Measurements from ENCODE around the gene NELFCD.
A peak's percentile ranks its signal among the peaks of the same experiment; 100 is the strongest.
"Not testable (repeated sequence)": the region's sequence is repeated elsewhere in the genome, so short reads cannot be mapped to it uniquely, and the experiment has no call there.

Gene NELFCD

DNA sequence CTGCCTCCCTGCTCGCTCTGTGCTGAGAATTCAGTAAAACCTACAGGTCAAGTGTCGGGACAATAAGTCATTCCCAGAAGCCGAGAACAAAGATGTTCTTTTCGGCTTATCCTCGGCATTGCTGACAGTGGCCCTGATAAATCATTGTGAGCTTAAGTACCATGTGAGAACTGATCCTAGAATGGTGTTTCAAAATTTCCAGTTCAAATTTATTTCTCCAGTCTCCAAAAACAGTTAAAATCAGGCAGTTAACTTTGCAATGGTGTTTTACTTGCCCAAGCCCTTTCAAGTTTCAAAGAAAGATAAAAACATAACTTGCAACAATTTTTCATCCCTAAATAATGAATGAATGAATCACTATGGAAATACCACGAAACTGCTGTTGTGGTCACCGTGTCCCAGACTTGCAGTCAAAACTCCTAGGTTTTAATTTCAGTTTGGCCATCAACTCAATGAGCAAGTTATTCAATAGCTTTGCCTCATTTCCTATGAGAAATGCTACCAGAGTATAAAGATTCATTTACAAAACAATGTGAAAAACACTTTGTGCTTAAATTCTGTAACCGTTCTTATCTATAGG is 46.8 kb downstream of the NELFCD start:
- no peak for DNase-seq

DNA sequence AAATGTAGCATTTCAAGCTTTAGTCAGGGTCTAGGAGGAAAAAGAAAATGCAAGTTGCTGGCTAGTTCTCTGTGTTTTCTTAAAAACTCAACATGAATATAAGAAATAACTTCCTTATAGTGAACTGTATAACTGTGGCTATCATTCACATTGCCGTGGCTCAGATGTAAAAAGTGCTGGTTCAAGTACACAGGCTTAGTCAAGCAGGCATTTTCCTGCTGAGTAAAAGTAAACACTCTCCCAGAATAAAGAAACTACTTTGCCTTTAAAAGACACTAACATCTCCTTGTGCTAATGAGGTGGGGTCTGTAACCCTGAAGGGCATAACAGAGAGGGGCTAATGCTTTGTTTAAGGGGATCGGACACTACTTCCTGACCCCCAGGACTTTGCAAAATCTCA is 47.8 kb downstream of the NELFCD start:
- DNase-seq = no peak

DNA sequence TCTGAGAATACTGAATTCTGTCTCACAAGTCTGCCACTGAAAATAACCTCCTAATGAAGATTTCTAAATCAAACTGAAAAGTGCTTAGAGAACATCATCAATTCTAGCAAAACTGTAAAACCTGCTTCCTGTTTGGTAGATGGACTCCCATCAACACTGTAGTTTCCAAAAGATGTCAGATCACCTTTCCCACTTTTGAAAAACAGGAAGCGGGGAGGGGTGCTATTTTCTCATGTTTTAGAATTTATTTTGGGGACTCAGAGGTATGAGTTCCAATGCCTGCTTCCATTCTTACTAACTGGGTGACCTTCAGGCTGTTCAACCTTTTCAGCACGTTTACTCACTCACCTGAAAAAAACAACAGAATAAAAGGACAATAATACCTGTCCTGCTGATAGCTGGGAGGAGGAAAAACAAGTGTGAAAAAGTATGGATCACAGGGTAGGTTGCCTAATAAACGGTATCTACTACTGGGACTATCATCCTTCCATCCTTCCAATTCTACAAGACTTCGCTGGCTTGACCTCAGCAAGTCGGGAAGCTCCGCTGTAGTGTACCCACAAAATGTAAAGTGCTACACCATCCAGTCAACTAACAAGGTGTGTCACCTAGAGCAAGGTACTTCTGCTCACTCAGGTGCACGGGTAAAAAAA is 50.0 kb downstream of the NELFCD start:
- no peak for DNase-seq

DNA sequence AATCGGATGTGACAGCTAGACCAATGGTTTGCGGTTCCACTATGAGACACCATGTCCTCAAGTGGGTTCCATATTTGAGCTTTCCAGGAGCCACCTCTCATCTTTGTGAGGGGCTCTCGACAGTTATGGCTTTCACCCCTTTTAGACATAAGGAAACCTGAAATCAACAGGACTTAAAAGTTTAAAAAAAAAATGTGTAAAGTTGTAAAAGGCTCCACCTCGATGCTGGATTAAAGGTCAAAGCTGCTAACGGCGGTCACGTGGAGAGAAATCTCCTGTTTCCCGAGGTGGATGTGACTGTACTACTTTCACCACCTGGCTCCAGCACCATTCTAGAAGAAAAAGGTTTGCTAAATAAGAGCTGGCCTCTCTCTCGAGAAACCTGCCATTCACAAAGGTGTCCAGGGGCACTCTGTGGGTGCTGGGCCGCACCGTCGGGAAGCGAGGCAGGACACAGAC is 50.5 kb downstream of the NELFCD start:
- DNase-seq = peak; percentile 23

DNA sequence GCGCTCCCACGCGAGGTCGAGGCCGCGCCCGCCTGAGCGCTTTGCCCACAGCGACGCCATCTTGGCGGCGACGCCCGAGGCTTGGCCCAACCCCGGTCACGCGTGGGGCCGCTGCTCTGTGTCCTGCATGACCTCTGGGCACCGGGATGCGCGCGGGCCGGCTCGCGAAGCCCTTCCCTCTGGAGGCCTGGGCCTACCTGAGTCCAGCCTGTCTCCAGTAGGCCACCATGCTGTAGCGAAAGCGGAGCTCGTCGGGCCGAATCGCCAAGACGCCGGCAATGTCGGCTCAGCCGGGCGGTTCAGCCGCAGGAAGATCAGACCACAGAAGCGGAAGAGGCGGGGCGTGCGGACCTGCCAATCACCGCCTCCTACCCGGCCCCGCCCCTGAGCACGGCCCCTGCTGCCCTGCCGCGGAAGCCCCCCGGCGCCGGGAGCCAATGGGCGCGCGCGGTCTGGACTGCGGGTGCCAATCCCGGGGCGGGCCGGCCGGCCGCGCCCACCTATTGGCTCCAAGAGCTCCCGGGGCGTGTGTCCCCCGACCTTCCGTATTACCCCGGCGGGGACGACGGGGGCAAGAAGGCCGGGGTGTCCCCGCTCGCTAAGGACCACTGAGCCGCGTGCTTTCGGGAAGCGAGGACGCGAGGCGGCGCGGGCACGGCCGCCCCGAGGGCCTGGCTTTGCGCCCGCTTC is 51.1 kb downstream of the NELFCD start, which contains the start of gene ATP5F1E:
ATP5F1E (minus strand) TSS at position 313 of the 690 bp plus-strand sequence; CDS start at position 229, 84 bp downstream.
- peak; percentile 97 for DNase-seq

DNA sequence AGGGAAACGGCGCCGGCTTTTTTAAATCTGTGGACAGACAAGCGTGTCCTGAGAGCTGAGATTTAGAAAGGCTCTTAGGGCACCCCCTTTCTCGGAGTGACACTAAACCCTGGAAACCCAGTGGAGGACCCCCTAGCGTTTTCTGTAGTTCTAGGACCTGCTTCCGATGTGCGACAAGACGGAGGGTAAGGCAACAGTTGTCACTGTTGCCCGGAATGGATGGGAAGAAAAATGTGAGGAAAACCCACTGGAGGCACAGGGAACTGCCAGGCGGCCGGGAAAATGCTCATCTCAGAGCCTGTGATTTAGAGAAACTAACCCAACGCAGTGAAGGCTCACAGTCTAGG is 51.6 kb downstream of the NELFCD start:
- DNase-seq = peak; percentile 92

DNA sequence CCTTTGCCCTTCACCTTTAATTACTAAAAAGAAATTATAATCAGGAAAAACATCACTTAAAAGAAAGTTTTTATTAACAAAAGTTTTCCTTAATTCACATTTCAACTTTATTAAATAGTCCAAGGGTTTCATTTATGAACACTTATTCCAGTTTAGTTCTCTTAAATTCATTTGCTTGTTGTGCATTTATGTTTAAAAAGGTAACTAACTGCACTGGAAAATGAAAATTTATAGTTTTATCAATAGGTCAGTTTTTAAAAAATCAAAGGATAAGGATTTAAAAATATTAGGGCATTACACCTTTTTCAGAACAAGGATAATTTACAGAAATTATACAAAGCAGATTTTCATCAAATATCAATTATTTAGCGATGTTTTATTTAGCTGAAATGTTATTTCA is 52.0 kb downstream of the NELFCD start:
- no peak for DNase-seq

DNA sequence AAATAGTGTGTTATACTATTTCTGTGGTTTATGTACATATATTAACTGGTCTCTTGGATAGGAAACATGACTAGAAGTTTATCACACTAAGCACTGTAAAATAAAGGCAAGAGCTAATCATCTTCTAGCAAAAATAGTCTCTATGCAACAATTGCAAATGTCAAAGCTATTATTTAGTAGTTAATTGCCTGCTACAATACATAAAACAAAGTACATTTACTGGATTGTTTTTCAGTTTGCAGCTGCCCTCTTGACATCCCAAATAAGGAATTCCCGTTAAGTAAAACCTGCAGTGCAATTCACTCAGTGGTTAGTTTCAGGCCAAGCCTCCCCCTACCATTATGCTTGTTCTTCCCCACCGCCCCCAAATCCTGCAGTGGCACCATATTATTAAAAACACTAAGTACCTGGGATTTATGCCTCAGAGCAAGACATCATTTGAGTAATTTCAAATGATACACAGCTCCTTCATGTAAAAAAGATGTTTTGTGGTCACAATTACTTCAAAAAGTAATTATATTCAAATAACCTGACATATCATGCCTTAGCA is 52.6 kb downstream of the NELFCD start:
- DNase-seq = peak; percentile 78

DNA sequence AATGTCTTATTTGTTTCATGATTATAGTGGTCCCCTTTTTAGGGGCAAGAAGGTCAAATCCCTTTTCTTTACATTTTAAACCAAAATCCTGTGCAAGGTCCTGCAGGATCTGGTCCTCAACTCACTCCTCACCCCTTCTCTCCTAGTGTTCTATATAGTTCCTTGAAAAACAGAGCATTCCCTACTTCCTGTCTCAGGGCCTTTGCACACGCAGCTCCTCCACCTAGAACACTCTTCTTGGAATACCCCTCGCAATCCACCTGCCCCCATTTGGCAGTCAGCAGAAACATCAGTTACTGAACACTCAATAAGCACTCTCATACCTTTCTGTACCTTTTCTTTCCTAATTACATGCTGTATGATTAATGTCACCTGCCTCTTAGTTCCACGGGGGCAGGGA is 54.3 kb downstream of the NELFCD start:
- DNase-seq = peak; percentile 58

DNA sequence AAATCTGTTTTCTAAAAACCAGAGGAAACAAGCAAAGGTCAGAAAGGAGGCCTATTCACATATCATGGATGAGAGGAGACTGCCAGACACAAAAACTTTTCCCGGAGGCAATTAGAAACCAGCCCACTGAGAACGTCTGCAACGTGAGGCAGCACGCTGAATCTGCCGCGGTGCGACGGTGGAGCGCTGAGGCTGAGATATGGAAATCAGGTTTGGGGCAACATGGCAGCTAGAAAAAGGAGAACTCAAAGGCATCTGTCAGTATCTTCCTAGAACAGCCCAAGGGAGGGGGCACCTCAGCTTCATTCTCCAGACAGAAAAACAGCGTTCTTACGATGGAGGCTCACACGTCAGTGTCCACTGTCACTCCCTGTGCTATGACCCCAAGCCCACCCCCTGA is 56.3 kb downstream of the NELFCD start:
- DNase-seq = no peak

DNA sequence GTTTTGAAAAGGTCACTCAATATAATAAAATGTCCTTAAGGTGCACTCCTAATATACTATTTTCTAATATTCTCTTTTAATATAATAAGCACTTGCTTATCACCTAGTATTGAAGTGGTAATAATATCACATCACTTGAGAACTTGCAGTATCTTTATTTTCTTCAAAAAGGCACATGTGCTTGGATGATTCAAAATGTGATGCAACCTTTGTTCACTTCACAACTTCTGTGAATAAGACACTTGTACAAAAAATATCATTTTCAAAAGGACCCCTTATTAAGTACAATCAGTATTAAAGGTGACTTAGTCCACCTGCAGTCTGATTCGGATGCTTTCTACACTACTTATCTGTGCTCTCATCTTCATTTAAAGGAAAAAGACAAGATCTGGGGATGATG is 58.2 kb downstream of the NELFCD start:
- DNase-seq = no peak

DNA sequence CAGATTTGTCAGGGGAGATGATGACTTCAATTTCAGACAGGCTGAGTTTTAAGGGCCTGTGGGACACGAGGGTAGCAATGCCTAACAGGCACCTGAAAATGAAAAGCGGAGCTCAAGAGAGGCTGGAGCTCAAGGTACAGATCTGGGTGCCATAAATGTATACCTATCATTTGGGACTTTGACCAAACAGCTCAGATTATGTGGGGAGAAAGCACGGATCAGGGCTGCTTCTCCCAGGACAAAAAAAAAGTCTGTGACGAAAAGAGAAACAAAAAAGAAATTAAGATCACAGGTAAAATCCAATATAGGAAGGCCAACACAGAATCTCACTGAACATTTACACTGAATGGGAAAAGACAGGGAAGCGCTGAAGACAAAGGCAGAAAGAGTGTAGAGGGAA is 59.6 kb downstream of the NELFCD start:
- no peak for DNase-seq

DNA sequence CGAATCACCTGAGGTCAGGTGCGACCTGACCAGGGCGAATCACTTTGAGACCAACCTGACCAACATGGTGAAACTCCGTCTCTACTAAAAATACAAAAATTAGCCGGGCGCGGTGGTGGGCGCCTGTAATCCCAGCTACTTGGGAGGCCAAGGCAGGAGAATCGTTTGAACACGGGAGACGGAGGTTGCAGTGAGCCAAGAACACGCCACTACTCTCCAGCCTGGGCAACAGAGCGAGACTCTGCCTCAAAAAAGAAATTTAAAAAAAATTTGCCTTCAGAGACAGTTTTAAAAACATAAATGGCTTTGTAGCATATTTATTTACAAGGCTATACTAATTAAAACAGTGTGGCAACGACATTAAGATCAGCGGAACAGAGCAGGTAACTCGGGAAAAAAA is 60.4 kb downstream of the NELFCD start:
- not testable (repeated sequence) for DNase-seq

DNA sequence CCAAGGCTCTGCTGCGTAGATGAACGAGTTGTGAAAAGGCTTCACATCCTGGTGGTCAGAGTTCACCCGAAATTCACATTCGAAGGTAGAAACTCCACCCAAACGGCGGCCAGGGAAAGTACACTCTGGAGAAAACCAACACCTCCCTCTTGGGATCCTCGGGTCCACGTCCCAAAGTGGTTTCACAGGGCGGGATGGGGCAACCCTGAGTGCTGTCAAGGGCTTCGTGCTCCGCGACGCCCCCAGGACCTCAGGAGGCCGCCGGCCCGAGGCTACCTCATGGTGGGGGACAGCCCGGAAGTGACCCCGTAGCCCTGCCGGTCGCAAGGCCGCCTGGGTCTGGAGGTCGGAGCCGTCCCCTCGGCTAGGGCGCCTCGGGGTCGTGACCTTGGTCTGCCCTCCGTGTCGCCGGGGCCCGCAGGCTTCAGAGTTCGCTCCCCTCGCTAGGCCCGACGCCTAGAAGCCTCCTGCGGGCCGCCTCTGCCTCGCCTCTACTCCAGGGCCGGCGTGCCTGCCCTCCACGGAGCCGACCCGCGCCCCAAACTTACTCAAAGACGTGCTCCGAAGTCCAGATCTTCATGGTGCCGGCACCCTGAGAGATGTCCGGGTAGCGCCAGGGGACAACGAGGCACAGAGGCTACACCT is 61.2 kb downstream of the NELFCD start, which contains the start of gene PRELID3B:
PRELID3B (minus strand) TSS at position 636 of the 645 bp plus-strand sequence; CDS start at position 580, 56 bp downstream.
- DNase-seq = peak; percentile 43

DNA sequence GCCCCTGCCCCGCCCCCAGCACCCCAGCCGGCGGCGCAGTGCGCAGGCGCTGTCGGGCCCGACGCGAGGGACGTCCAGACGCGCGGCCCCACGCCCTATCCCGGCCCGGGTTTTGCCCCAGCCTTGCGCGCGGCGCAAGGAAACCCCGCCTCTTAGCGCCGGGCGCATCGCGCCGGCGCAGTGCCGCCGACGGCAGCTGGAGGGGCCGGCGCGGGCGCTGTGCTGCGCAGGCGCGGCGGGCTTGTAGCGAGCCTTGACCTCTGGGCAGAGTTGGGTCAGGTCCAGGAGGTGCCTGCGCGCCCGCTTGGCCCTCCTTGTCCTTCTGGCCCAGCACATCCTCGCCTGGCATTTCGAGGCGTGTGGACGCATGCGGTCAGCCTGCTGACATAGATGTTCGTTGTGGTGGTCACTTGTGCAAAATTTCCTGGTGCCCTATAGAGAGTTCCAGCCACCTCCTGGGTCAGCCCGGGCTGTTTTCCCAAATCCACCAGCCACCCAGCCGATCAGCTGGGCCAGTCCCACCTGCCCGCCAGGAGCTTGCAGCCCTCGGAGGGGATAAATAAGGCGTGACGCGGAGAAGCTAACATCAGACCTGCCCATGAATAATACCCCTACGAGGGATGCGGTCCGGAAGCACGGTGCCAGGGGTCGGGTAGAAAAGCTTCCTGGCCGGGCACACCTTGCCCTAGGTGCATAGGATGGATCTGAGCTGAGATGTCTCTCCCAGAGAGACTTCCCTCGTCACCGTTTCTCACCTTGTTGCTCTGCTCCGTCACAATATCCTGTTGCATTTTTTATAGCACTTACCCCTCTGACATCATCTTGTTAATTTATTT is 62.0 kb downstream of the NELFCD start:
- DNase-seq = peak; percentile 93

DNA sequence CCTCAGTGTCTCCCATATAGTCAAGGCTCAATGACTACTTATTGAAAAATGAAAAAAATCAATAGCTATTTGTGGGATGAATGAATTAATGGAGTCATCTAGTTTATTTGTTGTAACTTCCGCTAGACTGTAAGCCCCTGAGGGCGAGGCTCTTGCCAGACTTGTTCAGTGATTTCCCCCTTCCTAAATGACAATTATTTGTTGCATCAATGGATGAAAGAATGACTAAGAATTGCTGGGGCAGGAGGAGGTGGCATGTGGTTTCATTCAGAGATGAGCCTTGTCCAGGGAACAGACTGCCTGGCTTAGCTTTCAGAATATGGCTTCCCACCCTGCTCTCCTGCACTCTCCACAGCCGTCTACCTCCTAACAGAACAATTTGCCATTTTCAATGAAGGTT is 62.6 kb downstream of the NELFCD start:
- DNase-seq = peak; percentile 41

DNA sequence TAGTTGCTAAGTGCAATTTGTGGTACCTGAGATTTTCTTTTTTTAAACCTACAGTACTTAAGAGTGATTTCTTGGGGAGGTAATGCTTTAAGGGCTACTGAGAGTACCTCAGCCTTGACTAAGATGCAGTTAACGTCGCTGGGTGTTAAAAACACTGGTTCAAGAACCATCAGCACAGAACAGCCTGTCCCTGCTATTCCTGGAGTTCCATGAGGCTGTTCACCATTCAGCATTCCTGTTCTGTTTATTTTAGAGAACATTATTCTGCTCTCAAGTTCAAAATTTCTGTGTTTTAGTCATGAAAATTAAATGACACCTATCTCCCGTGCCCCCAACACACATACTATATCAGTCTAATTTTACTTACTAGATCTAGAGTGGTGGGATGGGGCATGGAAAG is 63.2 kb downstream of the NELFCD start:
- DNase-seq = no peak

All from NCI-H69 (cell line).